Skin epidermis (tissue), 12 donors: Measurements from ENCODE around the gene NT5DC3.

Source experiments
- H3K27ac ChIP-seq, 21 experiments: fragments of 200-600 bp; sonication (generic) in 11 of 21; one replicate each; pipeline ENCODE4 v1.5.0; 2020; ENCODE audit warnings: mild to moderate bottlenecking in 3 of 21, inconsistent platforms in 2 of 21, moderate library complexity in 2 of 21
- H3K4me3 ChIP-seq, 7 experiments: fragments of 200-600 bp; sonication (generic) in 2 of 7; one replicate each; pipeline ENCODE4 v1.5.0; 2020; ENCODE audit warnings: inconsistent platforms in 2 of 7, mild to moderate bottlenecking in 2 of 7, moderate library complexity in 1 of 7

The NT5DC3 gene

DNA sequence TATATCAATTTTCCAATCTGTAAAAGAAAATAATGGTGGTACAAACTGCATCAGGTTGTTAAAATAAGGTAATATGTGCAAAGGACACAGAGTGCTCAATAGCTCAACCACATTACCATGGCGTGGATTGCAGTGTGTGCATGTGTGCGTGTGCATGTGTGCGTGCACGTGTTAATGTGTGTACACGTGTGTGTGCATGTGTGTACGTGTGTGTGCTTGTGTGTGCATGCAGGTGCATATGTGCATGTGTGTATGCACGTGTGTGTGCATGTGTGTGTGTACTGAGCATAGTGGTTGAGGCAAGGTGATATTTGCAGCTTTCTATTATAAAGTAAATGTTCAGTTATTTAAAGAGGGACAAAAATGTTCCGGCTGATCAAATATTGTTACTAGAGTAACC, 115.6 kb downstream of the NT5DC3 start:
- Histone ChIP-seq H3K4me3 (no peak overlapping the region), H3K27ac (no peak overlapping the region)
